ENCODE results near the gene ZNF592. TPM values are rescaled to one million over a fixed set of nuclear protein-coding genes. Genes with fewer than 3 reads are reported as not detected.
A peak's percentile ranks its signal among the peaks of the same experiment; 100 is the strongest.

Gene ZNF592
- total RNA-seq, 1 experiment from 2014 or later, result 7.4 TPM

- DNase-seq (ENCODE audit: low read depth), result no peak
These were observed 58.8 kb downstream of the ZNF592 start for GRCh38 chr15:84807228-84807627.

DNA sequence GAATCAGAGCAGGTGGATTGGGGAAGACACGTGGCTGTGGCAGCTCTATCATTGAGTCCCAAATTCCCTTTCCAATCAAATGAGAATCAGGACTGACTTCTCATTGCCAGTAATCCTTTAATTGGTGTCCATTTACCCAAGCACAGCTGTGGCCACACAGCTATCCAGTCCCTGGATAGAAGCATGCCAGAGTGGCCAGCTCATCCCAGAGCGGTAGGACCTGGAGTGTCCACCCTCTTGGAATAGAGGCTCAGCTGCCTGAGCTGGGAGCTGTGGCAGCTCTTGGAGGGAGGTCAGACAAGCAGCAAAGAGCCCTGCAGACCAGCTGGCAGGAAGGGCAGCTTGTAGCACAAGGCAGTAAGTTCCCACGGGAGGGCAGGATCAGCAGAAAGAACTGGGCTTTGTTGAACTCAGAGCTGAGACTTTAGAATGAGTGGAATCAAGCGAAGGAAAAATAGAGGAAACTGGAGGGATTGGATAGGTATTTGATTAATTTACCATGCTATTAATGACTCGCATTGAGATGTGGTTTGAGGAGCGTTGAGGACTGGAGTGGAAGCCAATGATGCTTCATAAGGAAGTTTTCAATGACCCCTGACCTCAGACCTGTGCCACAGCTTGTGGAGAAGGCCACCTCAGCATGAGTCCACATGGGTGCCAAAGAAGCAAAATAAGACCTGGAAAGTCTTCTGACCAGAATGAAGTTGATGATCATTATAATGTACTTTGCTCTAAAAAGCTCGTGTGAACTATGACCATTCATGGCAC is 61.9 kb downstream of the ZNF592 start:
- DNase-seq (ENCODE audit: low read depth), result peak; percentile 22

GRCh38 chr15:84811151-84811550 is 62.8 kb downstream of the ZNF592 start:
- DNase-seq (ENCODE audit: low read depth), result no peak

- DNase-seq (ENCODE audit: low read depth), result no peak
These were observed 63.4 kb downstream of the ZNF592 start for GRCh38 chr15:84811828-84812227.

DNA sequence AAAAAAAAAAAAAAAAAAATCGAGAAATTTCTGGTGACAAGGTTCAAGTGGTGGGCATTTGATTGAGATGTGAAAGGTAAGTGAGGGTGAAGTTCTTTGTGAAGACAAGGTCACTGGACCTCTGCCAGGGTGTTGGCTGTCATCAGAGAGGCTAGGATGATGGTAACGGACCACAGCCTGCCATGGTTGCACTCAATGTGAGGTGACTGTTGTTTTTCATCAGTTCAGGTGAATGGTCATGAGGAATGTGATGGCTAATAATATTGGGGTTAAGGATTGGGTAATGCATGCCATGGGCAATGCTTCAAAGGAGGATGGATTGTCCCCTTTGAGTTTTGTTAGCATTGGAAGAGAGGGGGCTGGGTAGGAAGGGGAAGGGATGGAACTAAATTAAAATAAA is 64.5 kb downstream of the ZNF592 start:
- DNase-seq (ENCODE audit: low read depth), result no peak

DNA sequence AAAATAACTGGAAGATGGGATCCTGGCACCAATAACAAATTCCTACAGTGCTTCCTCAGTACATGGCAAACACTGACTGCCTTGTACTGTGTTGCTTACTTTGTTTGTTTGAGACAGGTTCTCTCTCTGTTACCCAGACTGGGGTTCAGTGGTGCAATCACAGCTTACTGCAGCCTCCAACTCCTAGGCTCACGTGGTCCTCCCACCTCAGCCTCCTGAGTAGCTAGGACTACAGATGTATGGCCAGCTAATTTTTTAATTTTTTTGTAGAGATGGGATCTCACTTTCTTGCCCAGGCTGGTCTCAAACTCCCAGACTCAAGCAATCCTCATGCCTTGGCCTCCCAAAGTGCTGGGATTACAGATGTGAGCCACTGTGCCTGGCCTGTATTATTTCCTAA is 65.0 kb downstream of the ZNF592 start:
- no peak for DNase-seq (ENCODE audit: low read depth)

DNA sequence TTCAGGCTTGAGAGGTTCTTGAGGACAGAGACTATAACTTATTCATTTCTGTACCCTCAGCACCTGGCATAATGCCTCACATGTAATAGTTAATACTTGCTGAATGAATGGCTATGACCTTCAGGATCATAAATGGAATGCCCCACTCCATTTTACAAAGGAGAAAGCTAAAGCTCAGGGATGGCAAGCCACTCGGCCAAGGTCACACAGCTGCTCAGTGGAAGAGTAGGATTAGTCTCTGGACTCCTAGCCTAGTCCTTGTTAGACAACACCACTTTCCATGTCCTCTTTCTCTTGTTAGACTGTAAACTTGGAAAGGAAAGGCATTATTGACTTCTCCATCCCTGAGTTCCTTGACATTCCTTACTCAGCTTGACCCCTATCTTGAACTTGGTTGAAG is 65.5 kb downstream of the ZNF592 start:
- DNase-seq (ENCODE audit: low read depth), result no peak

DNA sequence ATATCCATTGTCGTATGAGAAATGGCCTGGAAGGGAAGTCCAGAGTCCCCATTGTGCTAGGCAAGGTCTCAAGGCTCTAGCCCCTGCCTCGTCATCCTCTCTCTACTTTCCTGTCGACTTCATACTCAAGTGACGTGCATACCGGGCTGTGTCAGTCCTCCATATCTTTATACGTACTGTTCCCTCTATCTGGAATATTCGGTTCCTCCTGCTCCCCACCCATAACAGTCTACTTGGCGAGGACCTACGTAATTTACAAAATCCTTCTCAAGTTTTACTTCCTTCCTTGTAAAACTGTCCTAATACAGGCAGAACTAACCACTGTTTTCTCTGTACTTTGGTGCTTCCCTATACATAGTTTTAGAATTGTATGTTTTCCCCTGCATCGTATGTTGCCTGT is 66.5 kb downstream of the ZNF592 start:
- DNase-seq (ENCODE audit: low read depth), result no peak

- DNase-seq (ENCODE audit: low read depth), result no peak
These were observed 68.5 kb downstream of the ZNF592 start, which contains the start of gene ALPK3 for GRCh38 chr15:84816694-84817465. Gene ALPK3 (plus strand): TSS chr15:84817356. CDS start chr15:84817453, 97 bp downstream.

DNA sequence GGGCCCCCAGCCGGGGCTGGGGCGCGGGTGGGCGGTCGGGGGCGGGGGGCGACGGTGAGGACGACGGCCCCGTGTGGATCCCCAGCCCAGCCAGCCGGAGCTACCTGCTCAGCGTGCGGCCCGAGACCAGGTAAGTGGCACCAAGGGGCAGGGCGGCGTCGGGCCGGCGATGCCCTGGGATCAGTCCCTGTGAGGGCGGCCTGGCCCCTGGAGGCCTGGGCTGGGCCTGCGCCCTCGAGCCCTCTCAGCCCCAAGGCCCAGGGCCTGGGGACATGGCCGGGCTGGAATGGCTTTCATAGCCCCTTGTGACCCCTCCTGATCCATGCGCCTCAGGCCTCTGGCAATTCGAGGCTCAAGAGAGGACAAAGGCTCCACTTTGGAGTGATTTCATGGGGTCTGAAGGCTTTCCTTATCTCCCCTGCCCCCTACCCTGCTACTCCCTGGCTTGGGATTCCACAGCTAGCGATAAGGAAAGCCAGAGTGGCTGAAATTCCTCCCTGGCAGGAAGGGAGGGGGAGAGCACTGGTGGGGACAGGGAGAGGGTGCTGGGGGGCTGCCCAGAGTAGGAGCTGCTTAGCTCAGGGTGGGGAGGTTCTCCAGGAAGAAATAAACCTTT is 69.2 kb downstream of the ZNF592 start:
- DNase-seq (ENCODE audit: low read depth), result no peak

- DNase-seq (ENCODE audit: low read depth), result peak; percentile 47
These were observed 70.1 kb downstream of the ZNF592 start for GRCh38 chr15:84818261-84819131.

DNA sequence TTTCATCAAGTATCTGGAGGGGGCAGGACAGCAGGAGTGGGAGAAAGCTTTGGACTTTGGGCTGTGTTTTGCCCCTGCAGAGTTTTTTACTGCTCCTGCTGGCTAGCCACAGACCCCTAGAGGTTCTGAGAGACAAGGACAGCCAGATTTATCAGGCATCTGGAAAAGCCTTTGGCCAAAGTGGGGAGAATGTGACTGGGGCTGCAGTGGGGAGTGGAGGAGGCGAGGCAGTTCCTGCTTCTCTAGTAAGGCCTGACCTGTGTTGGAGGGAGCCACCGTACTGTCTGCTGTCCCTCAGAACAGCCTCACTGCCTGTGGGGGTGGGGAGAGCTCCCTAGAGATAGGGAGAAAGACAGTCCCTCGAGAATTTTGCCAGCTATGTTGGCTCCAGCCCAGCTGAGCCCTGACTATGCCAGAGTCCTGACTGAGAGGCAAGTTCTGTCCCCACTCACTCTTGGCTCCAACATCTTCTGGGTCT is 70.9 kb downstream of the ZNF592 start:
- DNase-seq (ENCODE audit: low read depth), result no peak

GRCh38 chr15:84819791-84820190 is 71.4 kb downstream of the ZNF592 start:
- DNase-seq (ENCODE audit: low read depth), result no peak

- no peak for DNase-seq (ENCODE audit: low read depth)
These were observed 73.2 kb downstream of the ZNF592 start for GRCh38 chr15:84821501-84822021.

DNA sequence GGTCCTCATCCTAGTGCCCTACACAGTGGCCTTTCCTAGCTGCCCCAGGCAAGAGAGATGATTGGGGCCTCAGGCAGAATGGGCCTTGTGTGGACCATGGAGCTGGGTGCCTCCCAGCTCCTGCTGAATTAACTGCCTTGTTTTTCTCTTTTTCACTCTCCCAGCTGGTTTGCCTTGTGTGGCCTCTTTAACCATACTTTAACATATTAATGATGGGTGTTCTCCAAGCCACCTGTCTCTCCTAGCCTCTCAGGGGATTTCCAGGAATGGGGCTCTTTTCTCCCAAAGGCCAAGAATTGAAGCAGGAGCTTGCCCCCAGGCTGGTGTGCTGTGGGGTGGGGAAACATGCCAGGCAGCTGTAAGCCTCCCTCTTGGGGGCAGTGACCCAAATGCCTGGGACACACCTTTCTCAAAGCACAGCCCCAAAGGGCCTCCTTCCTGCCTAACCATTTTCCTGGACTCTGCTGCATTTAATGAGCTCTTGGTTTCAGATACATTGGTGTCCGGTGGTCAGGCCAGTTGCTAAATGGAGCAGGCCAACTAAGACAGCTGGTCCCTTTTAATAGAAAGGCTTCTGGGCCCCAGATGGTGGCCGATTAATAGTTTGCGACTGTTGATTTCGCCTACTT is 74.4 kb downstream of the ZNF592 start:
- peak; percentile 15 for DNase-seq (ENCODE audit: low read depth)

GRCh38 chr15:84823282-84823878 is 75.0 kb downstream of the ZNF592 start:
- no peak for DNase-seq (ENCODE audit: low read depth)

- no peak for DNase-seq (ENCODE audit: low read depth)
These were observed 76.0 kb downstream of the ZNF592 start for GRCh38 chr15:84824260-84825007.

- peak; percentile 36 for DNase-seq (ENCODE audit: low read depth)
These were observed 78.0 kb downstream of the ZNF592 start for GRCh38 chr15:84826369-84826823.

- no peak for DNase-seq (ENCODE audit: low read depth)
These were observed 78.9 kb downstream of the ZNF592 start for GRCh38 chr15:84827246-84827645.
